ENCODE results near the gene GPR108. TPM values are rescaled to one million over a fixed set of nuclear protein-coding genes. Genes with fewer than 3 reads are reported as not detected.

GPR108 gene
- total and polyA plus RNA-seq, 2 of the 13 experiments (the other 11 are each of a cell fraction or from before 2014, with no cell fraction given) = 36.4 to 63.0 TPM

DNA sequence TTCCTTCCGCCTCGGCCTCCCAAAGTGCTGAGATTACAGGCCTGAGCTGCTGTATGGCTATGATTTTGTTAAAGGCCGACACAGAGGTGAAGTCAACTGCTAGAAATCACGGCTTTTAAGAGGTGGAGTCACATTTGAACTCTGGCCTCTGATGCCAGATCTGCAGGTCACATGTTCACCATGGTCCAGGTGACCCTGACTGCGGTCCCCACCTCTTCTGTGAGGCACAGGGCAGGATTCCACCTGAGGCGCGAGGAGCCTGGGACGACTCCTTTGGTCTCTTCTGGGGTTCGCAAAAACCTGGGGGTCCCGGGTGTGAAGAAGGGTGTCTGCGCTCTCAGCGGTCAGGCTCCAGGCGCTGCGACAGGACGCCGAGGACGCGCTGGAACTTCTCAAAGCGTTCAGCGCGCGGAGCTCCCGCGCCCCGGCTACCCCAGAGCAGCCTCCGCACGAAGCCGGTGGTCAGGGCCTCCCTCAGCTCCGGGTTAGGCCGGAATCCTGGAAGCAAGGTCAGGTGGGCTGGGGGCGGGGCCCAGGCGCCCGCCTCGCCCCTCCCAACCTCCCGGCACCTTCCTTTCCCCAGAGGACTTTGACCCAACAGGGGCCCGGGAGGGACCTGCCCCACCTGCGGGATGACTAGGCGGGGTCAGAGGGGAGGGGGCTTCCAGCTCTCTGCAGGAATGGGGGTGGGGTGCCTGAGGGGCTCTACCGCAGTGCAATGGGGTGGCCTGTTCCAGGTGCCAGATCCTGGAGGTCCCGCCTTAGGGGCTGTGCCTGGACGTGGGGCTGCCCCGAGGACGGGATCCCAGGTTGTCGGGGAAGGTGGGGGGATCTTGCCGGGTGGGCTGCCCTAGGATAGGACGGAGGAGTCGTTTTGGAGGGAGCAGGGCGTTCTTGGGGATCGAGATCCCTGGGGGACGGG is 15.1 kb upstream of the GPR108 start (continued):
- TF ChIP-seq, protein P1, sequence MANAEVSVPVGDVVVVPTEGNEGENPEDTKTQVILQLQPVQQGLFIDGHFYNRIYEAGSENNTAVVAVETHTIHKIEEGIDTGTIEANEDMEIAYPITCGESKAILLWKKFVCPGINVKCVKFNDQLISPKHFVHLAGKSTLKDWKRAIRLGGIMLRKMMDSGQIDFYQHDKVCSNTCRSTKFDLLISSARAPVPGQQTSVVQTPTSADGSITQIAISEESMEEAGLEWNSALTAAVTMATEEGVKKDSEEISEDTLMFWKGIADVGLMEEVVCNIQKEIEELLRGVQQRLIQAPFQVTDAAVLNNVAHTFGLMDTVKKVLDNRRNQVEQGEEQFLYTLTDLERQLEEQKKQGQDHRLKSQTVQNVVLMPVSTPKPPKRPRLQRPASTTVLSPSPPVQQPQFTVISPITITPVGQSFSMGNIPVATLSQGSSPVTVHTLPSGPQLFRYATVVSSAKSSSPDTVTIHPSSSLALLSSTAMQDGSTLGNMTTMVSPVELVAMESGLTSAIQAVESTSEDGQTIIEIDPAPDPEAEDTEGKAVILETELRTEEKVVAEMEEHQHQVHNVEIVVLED (CRISPR knock-in tag; IDR thresholded peaks at IDR 0.05; ENCODE audit: borderline replicate concordance) = peak; percentile 42; the same call in 1 of the 2 replicates
- no peak for TF ChIP-seq NFIB (CRISPR knock-in tag; IDR thresholded peaks at IDR 0.05; ENCODE audit: borderline replicate concordance)
- no peak for TF ChIP-seq EZH2 (conservative IDR thresholded peaks at IDR 0.05; ENCODE audit: low read depth, low read length)
- TF ChIP-seq, protein P2, sequence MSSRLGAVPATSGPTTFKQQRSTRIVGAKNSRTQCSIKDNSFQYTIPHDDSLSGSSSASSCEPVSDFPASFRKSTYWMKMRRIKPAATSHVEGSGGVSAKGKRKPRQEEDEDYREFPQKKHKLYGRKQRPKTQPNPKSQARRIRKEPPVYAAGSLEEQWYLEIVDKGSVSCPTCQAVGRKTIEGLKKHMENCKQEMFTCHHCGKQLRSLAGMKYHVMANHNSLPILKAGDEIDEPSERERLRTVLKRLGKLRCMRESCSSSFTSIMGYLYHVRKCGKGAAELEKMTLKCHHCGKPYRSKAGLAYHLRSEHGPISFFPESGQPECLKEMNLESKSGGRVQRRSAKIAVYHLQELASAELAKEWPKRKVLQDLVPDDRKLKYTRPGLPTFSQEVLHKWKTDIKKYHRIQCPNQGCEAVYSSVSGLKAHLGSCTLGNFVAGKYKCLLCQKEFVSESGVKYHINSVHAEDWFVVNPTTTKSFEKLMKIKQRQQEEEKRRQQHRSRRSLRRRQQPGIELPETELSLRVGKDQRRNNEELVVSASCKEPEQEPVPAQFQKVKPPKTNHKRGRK (CRISPR knock-in tag; IDR thresholded peaks at IDR 0.05) = no peak
- TF ChIP-seq NFE2L2 (IDR thresholded peaks at IDR 0.05; ENCODE audit: low read length) = no peak
- TF ChIP-seq CAMTA2 (CRISPR knock-in tag; IDR thresholded peaks at IDR 0.05; ENCODE audit: borderline replicate concordance) = peak; percentile 94; the same call in 1 of the 2 replicates
- TF ChIP-seq PHF5A (CRISPR knock-in tag; IDR thresholded peaks at IDR 0.05; ENCODE audit: low read depth, unreplicated experiment) = no peak
- no peak for TF ChIP-seq ZNF749 (CRISPR knock-in tag; IDR thresholded peaks at IDR 0.05; ENCODE audit: borderline replicate concordance)
- peak; percentile 67; the same call in 1 of the 2 replicates for TF ChIP-seq NCOR1 (IDR thresholded peaks at IDR 0.05; ENCODE audit: borderline replicate concordance, low read length)
- TF ChIP-seq EP300 (IDR thresholded peaks at IDR 0.05; ENCODE audit: low read depth in 2 of 2, low read length in 2 of 2) = peak in 1 of 2 experiments; percentile 50; a peak in 2 of 4 replicates
- no peak; the same call in 1 of the 2 replicates for TF ChIP-seq EP300 (CRISPR knock-in tag; IDR thresholded peaks at IDR 0.05; ENCODE audit: borderline replicate concordance)
- TF ChIP-seq, protein P3, sequence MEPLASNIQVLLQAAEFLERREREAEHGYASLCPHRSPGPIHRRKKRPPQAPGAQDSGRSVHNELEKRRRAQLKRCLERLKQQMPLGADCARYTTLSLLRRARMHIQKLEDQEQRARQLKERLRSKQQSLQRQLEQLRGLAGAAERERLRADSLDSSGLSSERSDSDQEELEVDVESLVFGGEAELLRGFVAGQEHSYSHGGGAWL (CRISPR knock-in tag; IDR thresholded peaks at IDR 0.05) = no peak
- peak; percentile 49; the same call in 1 of the 2 replicates for TF ChIP-seq GATAD2A (CRISPR knock-in tag; IDR thresholded peaks at IDR 0.05)
- TF ChIP-seq, protein P4, sequence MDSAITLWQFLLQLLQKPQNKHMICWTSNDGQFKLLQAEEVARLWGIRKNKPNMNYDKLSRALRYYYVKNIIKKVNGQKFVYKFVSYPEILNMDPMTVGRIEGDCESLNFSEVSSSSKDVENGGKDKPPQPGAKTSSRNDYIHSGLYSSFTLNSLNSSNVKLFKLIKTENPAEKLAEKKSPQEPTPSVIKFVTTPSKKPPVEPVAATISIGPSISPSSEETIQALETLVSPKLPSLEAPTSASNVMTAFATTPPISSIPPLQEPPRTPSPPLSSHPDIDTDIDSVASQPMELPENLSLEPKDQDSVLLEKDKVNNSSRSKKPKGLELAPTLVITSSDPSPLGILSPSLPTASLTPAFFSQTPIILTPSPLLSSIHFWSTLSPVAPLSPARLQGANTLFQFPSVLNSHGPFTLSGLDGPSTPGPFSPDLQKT (CRISPR knock-in tag; IDR thresholded peaks at IDR 0.05; ENCODE audit: borderline replicate concordance) = no peak
- peak; percentile 35; the same call in 1 of the 2 replicates for TF ChIP-seq ZNF790 (CRISPR knock-in tag; IDR thresholded peaks at IDR 0.05; ENCODE audit: borderline replicate concordance)
- TF ChIP-seq YEATS2 (CRISPR knock-in tag; IDR thresholded peaks at IDR 0.05; ENCODE audit: borderline replicate concordance) = peak; percentile 30; the same call in 1 of the 2 replicates
- peak; percentile 91; the same call in 1 of the 2 replicates for TF ChIP-seq ZNF747 (CRISPR knock-in tag; IDR thresholded peaks at IDR 0.05; ENCODE audit: borderline replicate concordance)
- TF ChIP-seq ZNF292 (CRISPR knock-in tag; IDR thresholded peaks at IDR 0.05; ENCODE audit: borderline replicate concordance, low read depth) = no peak
